SH-SY5Y (cell line): ENCODE results near the gene PRRC2C.

Source experiments
- GATA2 ChIP-seq: IDR thresholded peaks from 2 replicates; pipeline ENCODE4 v1.6.1; 2011; ENCODE audit warnings: mild to moderate bottlenecking, low read depth, low read length
- GATA3 ChIP-seq: IDR thresholded peaks from 2 replicates; pipeline ENCODE4 v1.6.1; 2011; ENCODE audit warnings: low read depth, mild to moderate bottlenecking, low read length, moderate library complexity

- TF ChIP-seq GATA2 (no peak), GATA3 (no peak)
Observed at GRCh38 chr1:171581766-171582165, 96.4 kb downstream of the PRRC2C start.
